DND-41 (cell line): Measurements from ENCODE around the gene PMIS2.

Experiments used
- ATAC-seq: fragments of 200-7000 bp; cut with Tn5 transposase; 3 replicates; pipeline ENCODE4 v1.9.1; 2021; ENCODE audit warnings: low read depth; ENCODE audit not compliant: insufficient read depth
- DNase-seq: peaks from one replicate; pipeline ENCODE4 v3.0.0-alpha.2; 2020
- H2AFZ ChIP-seq: 2 replicates; pipeline ENCODE4 v1.6.0; 2012; ENCODE audit warnings: low read depth, low read length
- H3K27ac ChIP-seq: 2 replicates; pipeline ENCODE4 v1.5.1; 2012; ENCODE audit warnings: low read length, inconsistent platforms
- H3K27me3 ChIP-seq: fragments of 200-600 bp; sonication (generic); 2 replicates; pipeline ENCODE4 v1.6.0; 2012; ENCODE audit warnings: low read length, mild to moderate bottlenecking, inconsistent platforms; ENCODE audit not compliant: insufficient read depth, poor library complexity
- H3K36me3 ChIP-seq: 2 replicates; pipeline ENCODE4 v1.5.1; 2012; ENCODE audit warnings: low read length, inconsistent platforms; ENCODE audit not compliant: insufficient read depth
- H3K4me1 ChIP-seq: 2 replicates; pipeline ENCODE4 v1.5.1; 2012; ENCODE audit warnings: mild to moderate bottlenecking, low read length; ENCODE audit not compliant: insufficient read depth
- H3K4me2 ChIP-seq: 2 replicates; pipeline ENCODE4 v1.6.0; 2012; ENCODE audit warnings: mild to moderate bottlenecking, moderate library complexity, low read length, inconsistent platforms; ENCODE audit not compliant: insufficient read depth
- H3K4me3 ChIP-seq, 2 experiments: fragments of 200-600 bp in 1 of 2; shearing (Covaris generic) in 1 of 2; 2 replicates each; pipeline ENCODE4 v1.5.1; 2012 to 2016; ENCODE audit warnings: inconsistent platforms in 2 of 2, low read length in 2 of 2, mild to moderate bottlenecking in 2 of 2, low read depth in 1 of 2, moderate library complexity in 1 of 2
- H3K79me2 ChIP-seq: 2 replicates; pipeline ENCODE4 v1.6.0; 2012; ENCODE audit warnings: low read length, inconsistent platforms; ENCODE audit not compliant: insufficient read depth
- H3K9ac ChIP-seq: 2 replicates; pipeline ENCODE4 v1.6.0; 2012; ENCODE audit warnings: low read depth, mild to moderate bottlenecking, inconsistent platforms, low read length, moderate library complexity
- H3K9me3 ChIP-seq: 2 replicates; pipeline ENCODE4 v1.5.1; 2012; ENCODE audit warnings: low read length, moderate library complexity, mild to moderate bottlenecking, inconsistent platforms; ENCODE audit not compliant: insufficient read depth, severe bottlenecking
- H4K20me1 ChIP-seq: 2 replicates; pipeline ENCODE4 v1.6.0; 2012; ENCODE audit warnings: low read length; ENCODE audit not compliant: insufficient read depth
- CTCF ChIP-seq: IDR thresholded peaks from 2 replicates; pipeline ENCODE4 v1.5.1; 2012; ENCODE audit warnings: borderline replicate concordance, low read length, moderate library complexity, mild to moderate bottlenecking; ENCODE audit not compliant: poor library complexity, severe bottlenecking; ENCODE audit errors: extremely low read depth
- EZH2 ChIP-seq: IDR thresholded peaks from 3 replicates; pipeline ENCODE4 v1.6.1; 2012; ENCODE audit warnings: borderline replicate concordance, low read depth, mild to moderate bottlenecking, moderate library complexity, low read length, inconsistent platforms; ENCODE audit not compliant: severe bottlenecking

PMIS2 gene

GRCh38 chr19:35559281-35559659 lies 26.7 kb upstream of the PMIS2 start:
- no peak overlapping the region for H2AFZ ChIP-seq
- H3K36me3 ChIP-seq = no peaks in the 10 kb centered on the region
- 0 out of 2 replicates have a peak, but pooled peaks cover 5% of the 10 kb centered on the region for H4K20me1 ChIP-seq
- H3K79me2 ChIP-seq = no peaks in the 10 kb centered on the region
- H3K4me1 ChIP-seq = no peaks in the 10 kb centered on the region
- H3K27ac ChIP-seq = no peak overlapping the region
- DNase-seq (no peak), ATAC-seq (no peak)
- no peak overlapping the region for H3K4me3 ChIP-seq
- no peak overlapping the region for H3K4me2 ChIP-seq
- H3K9me3 ChIP-seq = no peaks in the 10 kb centered on the region
- H3K9ac ChIP-seq = no peak overlapping the region
- no peaks in the 10 kb centered on the region for H3K27me3 ChIP-seq
- TF ChIP-seq EZH2 = no peak

- H3K4me1 ChIP-seq = no peaks in the 10 kb centered on the region
- H3K27me3 ChIP-seq = no peaks in the 10 kb centered on the region
- H3K9me3 ChIP-seq = no peaks in the 10 kb centered on the region
- no peak overlapping the region for H3K27ac ChIP-seq
- no peak overlapping the region for H3K4me3 ChIP-seq
- no peak overlapping the region for H3K9ac ChIP-seq
- H3K36me3 ChIP-seq = no peaks in the 10 kb centered on the region
- no peaks in the 10 kb centered on the region for H3K79me2 ChIP-seq
- DNase-seq (no peak), ATAC-seq (no peak)
- TF ChIP-seq CTCF = no peak
- TF ChIP-seq EZH2 = no peak
- H2AFZ ChIP-seq = no peak overlapping the region
- 0 out of 2 replicates have a peak, but pooled peaks cover 5% of the 10 kb centered on the region for H4K20me1 ChIP-seq
- no peak overlapping the region for H3K4me2 ChIP-seq
Measured at GRCh38 chr19:35559781-35560180, 26.2 kb upstream of the PMIS2 start.

GRCh38 chr19:35560271-35560670 lies 25.7 kb upstream of the PMIS2 start:
- no peak overlapping the region for H3K9ac ChIP-seq
- H3K27me3 ChIP-seq = no peaks in the 10 kb centered on the region
- no peaks in the 10 kb centered on the region for H3K36me3 ChIP-seq
- no peak overlapping the region for H3K27ac ChIP-seq
- TF ChIP-seq EZH2 = no peak
- no peak for TF ChIP-seq CTCF
- no peak overlapping the region for H2AFZ ChIP-seq
- no peaks in the 10 kb centered on the region for H3K79me2 ChIP-seq
- H3K9me3 ChIP-seq = no peaks in the 10 kb centered on the region
- H3K4me1 ChIP-seq = no peaks in the 10 kb centered on the region
- 0 out of 2 replicates have a peak, but pooled peaks cover 2% of the 10 kb centered on the region for H4K20me1 ChIP-seq
- ATAC-seq (no peak), DNase-seq (no peak)
- H3K4me3 ChIP-seq = no peak overlapping the region
- H3K4me2 ChIP-seq = no peak overlapping the region

GRCh38 chr19:35560677-35561076 lies 25.3 kb upstream of the PMIS2 start:
- H3K9me3 ChIP-seq = no peaks in the 10 kb centered on the region
- H3K4me2 ChIP-seq = no peak overlapping the region
- no peaks in the 10 kb centered on the region for H3K36me3 ChIP-seq
- TF ChIP-seq EZH2 (no peak), CTCF (no peak)
- ATAC-seq = no peak
- no peaks in the 10 kb centered on the region for H3K4me1 ChIP-seq
- no peaks in the 10 kb centered on the region for H3K27me3 ChIP-seq
- no peak overlapping the region for H3K4me3 ChIP-seq
- no peaks in the 10 kb centered on the region for H4K20me1 ChIP-seq
- no peak overlapping the region for H3K27ac ChIP-seq
- no peak overlapping the region for H2AFZ ChIP-seq
- no peaks in the 10 kb centered on the region for H3K79me2 ChIP-seq
- H3K9ac ChIP-seq = no peak overlapping the region
- no peak for DNase-seq
